IMR-90 (cell line): ENCODE measurements around the gene RBM10. TPM values are rescaled to one million over a fixed set of nuclear protein-coding genes. Genes with fewer than 3 reads are reported as not detected.

ENCODE experiments used
- ATAC-seq: fragments of 200-7000 bp; cut with Tn5 transposase; 2 replicates; pipeline ENCODE4 v1.9.1; 2020; ENCODE audit warnings: low read depth, mild to moderate bottlenecking, moderate library complexity
- BruUV-seq: library from RNA; stranded (reverse); fragments of 400-500 nt; replicated peaks from 2 replicates; lab custom pipeline; 2021; lab: Mats Ljungman, UMichigan
- CTCF ChIA-PET: fragments of 300-600 bp; formaldehyde crosslinking; extraction: SDS; loops from one replicate; lab custom pipeline; 2021; ENCODE audit warnings: antibody characterized with exemption; lab: Yijun Ruan, JAX
- POLR2A ChIA-PET: fragments of 300-600 bp; sonication (Branson Sonifier 250); formaldehyde crosslinking; loops from one replicate; lab custom pipeline; 2022; ENCODE audit warnings: antibody characterized with exemption; ENCODE audit not compliant: unreplicated experiment; lab: Charles Lee
- DNase-seq: peaks from one replicate; pipeline ENCODE4 v3.0.0; 2013
- H2AFZ ChIP-seq: replicated peaks from 2 replicates; pipeline ENCODE3; 2013; ENCODE audit warnings: low read length, mild to moderate bottlenecking; ENCODE audit not compliant: poor library complexity
- H2AK5ac ChIP-seq: 2 replicates; pipeline ENCODE4 v1.6.1; 2013; ENCODE audit warnings: low read depth, low read length, inconsistent platforms
- H2AK9ac ChIP-seq: replicated peaks from 2 replicates; pipeline ENCODE3; 2013; ENCODE audit warnings: mild to moderate bottlenecking, low read depth, low read length, moderate library complexity; ENCODE audit not compliant: poor library complexity
- H2BK120ac ChIP-seq: 2 replicates; pipeline ENCODE4 v1.6.1; 2013; ENCODE audit warnings: low read depth, low read length, inconsistent platforms
- H2BK15ac ChIP-seq: 3 replicates; pipeline ENCODE4 v1.6.1; 2013; ENCODE audit warnings: low read depth, low read length, inconsistent platforms
- H2BK20ac ChIP-seq: 2 replicates; pipeline ENCODE4 v1.6.1; 2013; ENCODE audit warnings: low read depth, mild to moderate bottlenecking, inconsistent platforms, low read length, moderate library complexity
- H2BK5ac ChIP-seq: 2 replicates; pipeline ENCODE4 v1.6.1; 2013; ENCODE audit warnings: mild to moderate bottlenecking, low read depth, low read length, inconsistent platforms; ENCODE audit not compliant: poor library complexity, severe bottlenecking
- H3K14ac ChIP-seq: replicated peaks from 2 replicates; pipeline ENCODE4 v1.6.1; 2013; ENCODE audit warnings: low read depth, low read length, inconsistent platforms
- H3K18ac ChIP-seq: 2 replicates; pipeline ENCODE4 v1.6.1; 2013; ENCODE audit warnings: low read depth, low read length, control low read depth
- H3K23ac ChIP-seq: 2 replicates; pipeline ENCODE4 v1.6.1; 2013; ENCODE audit warnings: low read depth, low read length, inconsistent platforms
- H3K27ac ChIP-seq: 2 replicates; pipeline ENCODE4 v1.5.1; 2013; ENCODE audit warnings: mild to moderate bottlenecking, control low read depth, low read length; ENCODE audit not compliant: insufficient read depth
- H3K27me3 ChIP-seq: 2 replicates; pipeline ENCODE4 v1.6.1; 2013; ENCODE audit warnings: low read length; ENCODE audit not compliant: control insufficient read depth, insufficient read depth
- H3K36me3 ChIP-seq: 2 replicates; pipeline ENCODE4 v1.6.1; 2013; ENCODE audit warnings: low read length, mixed read lengths; ENCODE audit not compliant: control insufficient read depth, insufficient read depth
- H3K4ac ChIP-seq: 2 replicates; pipeline ENCODE4 v1.6.1; 2013; ENCODE audit warnings: low read depth, low read length, inconsistent platforms
- H3K4me1 ChIP-seq: 2 replicates; pipeline ENCODE4 v1.6.1; 2013; ENCODE audit warnings: low read length, mixed read lengths; ENCODE audit not compliant: control insufficient read depth, insufficient read depth
- H3K4me2 ChIP-seq: 2 replicates; pipeline ENCODE4 v1.6.1; 2013; ENCODE audit warnings: low read depth, mild to moderate bottlenecking, control low read depth, low read length, moderate library complexity
- H3K4me3 ChIP-seq: 2 replicates; pipeline ENCODE4 v1.5.1; 2013; ENCODE audit warnings: low read depth, mild to moderate bottlenecking, control low read depth, low read length, moderate library complexity; ENCODE audit not compliant: insufficient read depth
- H3K56ac ChIP-seq: 2 replicates; pipeline ENCODE4 v1.6.1; 2013; ENCODE audit warnings: low read length, inconsistent platforms; ENCODE audit not compliant: insufficient read depth; ENCODE audit errors: extremely low read depth
- H3K79me1 ChIP-seq, 2 experiments: 2 replicates each; pipeline ENCODE4 v1.6.1; 2013; ENCODE audit warnings: low read length in 2 of 2, inconsistent platforms in 1 of 2, low read depth in 1 of 2
- H3K9ac ChIP-seq: 2 replicates; pipeline ENCODE4 v1.6.1; 2013; ENCODE audit warnings: low read depth, low read length, control low read depth
- H3K9me1 ChIP-seq: 2 replicates; pipeline ENCODE4 v1.6.1; 2013; ENCODE audit warnings: low read length, inconsistent platforms; ENCODE audit not compliant: insufficient read depth
- H3K9me3 ChIP-seq: 2 replicates; pipeline ENCODE4 v1.6.1; 2013; ENCODE audit warnings: low read length; ENCODE audit not compliant: control insufficient read depth, insufficient read depth
- H4K20me1 ChIP-seq: 2 replicates; pipeline ENCODE4 v1.6.1; 2013; ENCODE audit warnings: low read length, inconsistent platforms; ENCODE audit not compliant: insufficient read depth
- H4K5ac ChIP-seq: 2 replicates; pipeline ENCODE4 v1.6.1; 2013; ENCODE audit warnings: mild to moderate bottlenecking, low read depth, low read length, control low read depth
- H4K8ac ChIP-seq, 2 experiments: 2 replicates each; pipeline ENCODE4 v1.6.1; 2013; ENCODE audit warnings: low read depth in 2 of 2, low read length in 2 of 2, control low read depth in 1 of 2, inconsistent platforms in 1 of 2
- H4K91ac ChIP-seq: 2 replicates; pipeline ENCODE4 v1.6.1; 2013; ENCODE audit warnings: low read depth, low read length, inconsistent platforms; ENCODE audit not compliant: insufficient read depth
- BHLHE40 ChIP-seq: fragments of 150-350 bp; IDR thresholded peaks from 2 replicates; pipeline ENCODE4 v1.6.1; 2016; ENCODE audit warnings: mild to moderate bottlenecking, low read depth, low read length
- CEBPB ChIP-seq: IDR thresholded peaks from 2 replicates; pipeline ENCODE4 v1.6.1; 2012; ENCODE audit warnings: low read depth, low read length, improper control_type of control experiment
- CHD1 ChIP-seq: IDR thresholded peaks from 2 replicates; pipeline ENCODE4 v1.6.1; 2012; ENCODE audit warnings: low read depth, low read length, improper control_type of control experiment
- CTCF ChIP-seq: conservative IDR thresholded peaks from 2 replicates; pipeline ENCODE4 v1.5.1; 2012; ENCODE audit warnings: mild to moderate bottlenecking, low read depth, low read length, improper control_type of control experiment
- ELK1 ChIP-seq: fragments of 150-350 bp; IDR thresholded peaks from 2 replicates; pipeline ENCODE4 v1.6.1; 2016; ENCODE audit warnings: low read depth, mild to moderate bottlenecking, low read length, moderate library complexity, borderline replicate concordance
- FOS ChIP-seq: fragments of 150-350 bp; IDR thresholded peaks from 2 replicates; pipeline ENCODE4 v1.6.1; 2016; ENCODE audit warnings: low read depth, low read length
- MAFK ChIP-seq: IDR thresholded peaks from 2 replicates; pipeline ENCODE4 v1.6.1; 2012; ENCODE audit warnings: low read depth, low read length, improper control_type of control experiment
- MAZ ChIP-seq: IDR thresholded peaks from 2 replicates; pipeline ENCODE4 v1.6.1; 2012; ENCODE audit warnings: low read depth, mild to moderate bottlenecking, low read length, improper control_type of control experiment, moderate library complexity, borderline replicate concordance
- MXI1 ChIP-seq: IDR thresholded peaks from 2 replicates; pipeline ENCODE4 v1.6.1; 2012; ENCODE audit warnings: low read depth, mild to moderate bottlenecking, low read length, moderate library complexity, borderline replicate concordance
- NFE2L2 ChIP-seq: fragments of 150-350 bp; IDR thresholded peaks from 2 replicates; pipeline ENCODE4 v1.6.1; 2016; ENCODE audit warnings: low read depth, mild to moderate bottlenecking, low read length
- POLR2A ChIP-seq: IDR thresholded peaks from 2 replicates; pipeline ENCODE4 v1.6.1; 2012; ENCODE audit warnings: mild to moderate bottlenecking, low read depth, low read length
- RAD21 ChIP-seq: IDR thresholded peaks from 2 replicates; pipeline ENCODE4 v1.6.1; 2012; ENCODE audit warnings: low read length, improper control_type of control experiment
- RCOR1 ChIP-seq: IDR thresholded peaks from 2 replicates; pipeline ENCODE4 v1.6.1; 2012; ENCODE audit warnings: mild to moderate bottlenecking, low read length, improper control_type of control experiment; ENCODE audit not compliant: insufficient replicate concordance
- SMC3 ChIP-seq: fragments of 150-350 bp; IDR thresholded peaks from 2 replicates; pipeline ENCODE4 v1.6.1; 2016; ENCODE audit warnings: low read depth, mild to moderate bottlenecking, antibody characterized with exemption, low read length, moderate library complexity
- USF2 ChIP-seq: fragments of 150-350 bp; IDR thresholded peaks from 2 replicates; pipeline ENCODE4 v1.6.1; 2017; ENCODE audit warnings: mild to moderate bottlenecking, antibody characterized with exemption, low read length, low read depth
- WGBS, 2 experiments: methylation state at CpG; one replicate each; pipeline versions ENCODE4 v1.1.5 to v1.1.7; 2013; ENCODE audit warnings: missing lambda C conversion rate in 2 of 2; ENCODE audit not compliant: insufficient read length in 1 of 2; ENCODE audit errors: extremely low coverage in 2 of 2; 5-methylcytosine and 5-hydroxymethylcytosine counted together
- dilution Hi-C: fragments of 300-500 bp; cut with HindIII; formaldehyde crosslinking; loops from one replicate; pipeline ENCODE4 v1.14.3; 2018; ENCODE audit warnings: low sequenced_read_pairs; ENCODE audit not compliant: unreplicated experiment
- in situ Hi-C: fragments of 300-500 bp; cut with MboI; formaldehyde crosslinking; loops from 3 replicates; pipeline ENCODE4 v1.14.3; 2019; ENCODE audit warnings: low sequenced_read_pairs, inconsistent platforms, mixed read lengths
- intact Hi-C: fragments of 100-400 bp; cut with micrococcal nuclease; formaldehyde crosslinking; loops from 2 replicates; pipeline ENCODE4 v1.10.0; 2022
- polyA plus RNA-seq, 3 experiments: library from polyadenylated mRNA; depleted of rRNA; stranded (reverse); fragments of >200 nt; gene quantifications; 2 replicates each; pipeline ENCODE4 v1.2.3, GENCODE V29; 2012; ENCODE audit warnings: low replicate concordance in 1 of 3
- total RNA-seq: library from RNA; depleted of rRNA; stranded (reverse); fragments of >200 nt; gene quantifications from 2 replicates; pipeline ENCODE4 v1.2.3, GENCODE V29; 2012

RBM10 gene
- total and polyA plus RNA-seq, 2 of the 4 experiments (the other 2 are of a cell fraction) = 33.4 to 36.0 TPM

- Histone ChIP-seq H2AK9ac (no peak overlapping the region), H2AFZ (no peak overlapping the region), H3K4me2 (no peak overlapping the region), H3K56ac (no peak overlapping the region), H2BK120ac (no peak overlapping the region), H3K27me3 (no peaks in the 10 kb centered on the region; the same call in 1 of the 2 replicates), H3K14ac (no peak overlapping the region), H3K4me3 (no peak overlapping the region), H2AK5ac (no peak overlapping the region), H3K9me3 (no peaks in the 10 kb centered on the region), H2BK15ac (no peak overlapping the region), H3K27ac (no peak overlapping the region), H2BK20ac (no peak overlapping the region), H3K18ac (no peak overlapping the region), H3K23ac (no peak overlapping the region), H3K79me1 (peaks cover 15 to 37% of the 10 kb centered on the region in 2 experiments; a peak in 3 of 4 replicates), H2BK5ac (no peak overlapping the region), H3K36me3 (peaks cover 86% of the 10 kb centered on the region), H4K8ac (no peak overlapping the region), H3K9me1 (no peaks in the 10 kb centered on the region), H4K5ac (no peak overlapping the region), H3K9ac (no peak overlapping the region), H4K91ac (no peak overlapping the region), H3K4ac (no peak overlapping the region), H3K4me1 (no peaks in the 10 kb centered on the region), H4K20me1 (peaks cover 50% of the 10 kb centered on the region)
- ChIA-PET CTCF (no interaction called here), POLR2A (no interaction called here)
- intact Hi-C loops = no loop called here
- no CpG with 5 or more reads among the region's 3 CpGs for WGBS, 2 experiments
- DNase-seq (peak; percentile 47), ATAC-seq (peak; percentile 64)
- dilution Hi-C loops = no loop called here
- no TSS peak for BruUV-seq
- no peak for TF ChIP-seq FOS
- TF ChIP-seq RAD21 = no peak
- TF ChIP-seq USF2 = no peak
- TF ChIP-seq CHD1 = no peak
- no peak for TF ChIP-seq CTCF
- TF ChIP-seq CEBPB = no peak
- no peak for TF ChIP-seq MAZ
- TF ChIP-seq ELK1 = no peak
- TF ChIP-seq NFE2L2 = no peak
- no peak for TF ChIP-seq SMC3
- no peak for TF ChIP-seq POLR2A
- TF ChIP-seq BHLHE40 = no peak
- TF ChIP-seq RCOR1 = no peak
- TF ChIP-seq MXI1 = no peak
- TF ChIP-seq MAFK = no peak
- in situ Hi-C loops = loop anchor here (25.0 kb wide), 1 partner anchor 431 kb away; the partner anchor contains the start of gene CFP
These were observed 61.3 kb downstream of the RBM10 start for GRCh38 chrX:47206316-47206715.
